IPS-15b (cell line): ENCODE measurements around the gene DOK3.

Experiments used
- H3K27me3 ChIP-seq: one replicate; pipeline ENCODE4 v1.6.1; 2013; ENCODE audit warnings: low read length; ENCODE audit not compliant: control insufficient read depth, insufficient read depth
- H3K36me3 ChIP-seq: one replicate; pipeline ENCODE4 v1.6.1; 2013; ENCODE audit warnings: low read length; ENCODE audit not compliant: control insufficient read depth, insufficient read depth
- H3K4me1 ChIP-seq: one replicate; pipeline ENCODE4 v1.6.1; 2013; ENCODE audit warnings: mild to moderate bottlenecking, low read length; ENCODE audit not compliant: control insufficient read depth, insufficient read depth
- H3K4me3 ChIP-seq: one replicate; pipeline ENCODE4 v1.5.1; 2013; ENCODE audit warnings: low read depth, low read length
- H3K9ac ChIP-seq: one replicate; pipeline ENCODE4 v1.6.1; 2013; ENCODE audit warnings: low read depth, mild to moderate bottlenecking, low read length
- H3K9me3 ChIP-seq: one replicate; pipeline ENCODE4 v1.6.1; 2013; ENCODE audit warnings: mild to moderate bottlenecking, low read length; ENCODE audit not compliant: control insufficient read depth, insufficient read depth

The DOK3 gene

DNA sequence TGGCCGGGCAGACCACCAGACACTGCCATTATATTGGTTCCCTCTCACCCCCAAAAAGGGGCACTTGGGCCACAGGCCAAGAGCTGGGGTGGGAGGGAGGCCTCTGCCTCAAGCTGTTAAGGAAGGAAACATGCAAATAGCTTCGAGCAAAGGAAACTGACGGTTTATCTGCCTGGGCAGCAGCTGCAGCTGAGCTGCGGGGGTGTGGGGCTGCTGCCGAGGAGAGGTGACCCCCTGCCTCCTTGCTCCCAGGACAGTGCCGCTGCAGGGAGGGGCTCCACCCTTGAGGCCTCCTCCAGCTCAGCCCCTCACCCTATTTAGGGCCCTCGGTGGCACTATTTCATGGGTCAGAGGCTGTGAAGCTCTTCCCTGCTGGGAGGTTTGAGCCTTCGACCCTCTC is 789 bp downstream of the DOK3 start:
- peaks cover 42% of the 10 kb centered on the region for H3K36me3 ChIP-seq
- no peaks in the 10 kb centered on the region for H3K9me3 ChIP-seq
- H3K9ac ChIP-seq = no peak overlapping the region
- H3K4me1 ChIP-seq = peaks cover 11% of the 10 kb centered on the region
- H3K4me3 ChIP-seq = no peak overlapping the region
- no peaks in the 10 kb centered on the region for H3K27me3 ChIP-seq

DNA sequence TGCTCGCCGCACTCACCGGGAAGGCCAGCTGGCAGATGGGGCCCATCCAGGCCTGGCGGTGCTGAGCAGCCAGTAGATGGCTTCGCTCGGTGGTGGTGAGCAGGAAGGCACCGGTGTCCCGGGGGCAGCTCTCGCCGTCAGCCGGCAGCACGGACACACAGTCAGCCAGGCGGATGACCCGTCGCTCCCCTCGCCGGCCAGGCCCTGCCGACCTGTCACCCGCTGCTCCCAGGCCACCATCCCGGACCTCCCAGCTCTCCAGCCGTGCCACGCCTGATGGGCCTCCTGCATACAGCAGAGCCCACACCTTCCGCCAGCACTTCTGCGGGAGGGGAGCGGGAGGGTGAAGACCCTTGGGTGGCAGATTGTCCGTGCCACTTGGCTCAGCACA is 1.4 kb downstream of the DOK3 start:
- Histone ChIP-seq H3K9me3 (no peaks in the 10 kb centered on the region), H3K9ac (no peak overlapping the region), H3K4me1 (peaks cover 11% of the 10 kb centered on the region), H3K36me3 (peaks cover 39% of the 10 kb centered on the region), H3K27me3 (no peaks in the 10 kb centered on the region), H3K4me3 (no peak overlapping the region)

DNA sequence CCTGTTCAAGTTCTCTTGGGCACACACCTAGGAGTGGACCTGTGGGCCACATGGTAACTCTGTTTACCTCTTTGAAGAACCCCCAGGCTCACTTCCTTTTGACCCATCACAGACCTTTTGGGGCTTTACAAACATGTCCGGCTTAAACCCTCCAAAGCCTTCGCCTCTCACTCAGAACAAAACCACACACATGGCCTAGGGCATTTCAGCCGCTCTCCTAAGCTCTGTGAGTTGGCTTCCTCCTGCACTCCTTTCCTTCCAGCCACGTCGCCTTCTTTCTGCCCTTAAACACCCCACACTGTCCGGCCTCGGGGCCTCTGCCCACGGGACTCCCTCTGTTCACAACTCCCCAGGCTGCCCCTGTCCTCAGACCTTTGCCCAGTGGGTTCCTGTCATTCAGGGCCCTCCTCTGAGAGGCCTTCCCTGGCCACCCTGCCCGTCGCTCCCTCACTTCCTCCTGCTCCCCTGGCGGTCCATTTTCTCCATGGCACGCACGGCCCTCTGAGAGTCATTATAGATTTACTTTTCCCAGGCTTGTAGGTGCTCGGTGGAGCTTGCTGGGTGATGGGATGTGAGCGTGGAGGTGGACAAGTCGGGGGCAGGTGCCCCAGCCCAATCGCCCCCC is 1.9 kb downstream of the DOK3 start:
- H3K4me1 ChIP-seq = peaks cover 11% of the 10 kb centered on the region
- H3K9ac ChIP-seq = no peak overlapping the region

DNA sequence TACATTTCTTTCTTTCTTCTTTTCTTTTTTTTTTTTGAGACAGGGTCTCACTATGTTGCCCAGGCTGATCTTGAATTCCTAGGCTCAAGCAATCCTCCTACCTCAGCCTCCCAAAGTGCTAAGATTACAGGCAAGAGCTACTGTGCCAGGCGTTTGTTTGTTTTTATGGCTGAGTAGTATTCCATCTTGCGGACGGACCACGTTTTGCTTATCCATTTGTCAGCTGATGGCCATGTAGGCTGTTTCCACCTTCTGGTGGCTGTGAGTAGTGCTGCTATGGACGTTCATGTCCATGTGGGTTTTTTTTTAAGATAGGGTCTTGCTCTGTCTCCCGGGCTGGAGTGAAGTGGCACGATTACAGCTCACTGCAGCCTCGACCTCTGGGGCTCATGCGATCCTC is 2.5 kb downstream of the DOK3 start:
- Histone ChIP-seq H3K4me3 (no peak overlapping the region), H3K9me3 (no peaks in the 10 kb centered on the region), H3K27me3 (no peaks in the 10 kb centered on the region), H3K4me1 (peaks cover 11% of the 10 kb centered on the region), H3K9ac (no peak overlapping the region), H3K36me3 (peaks cover 28% of the 10 kb centered on the region)

More for the DNA sequence above, 1.9 kb downstream of the DOK3 start:
- no peaks in the 10 kb centered on the region for H3K9me3 ChIP-seq
- no peaks in the 10 kb centered on the region for H3K27me3 ChIP-seq
- H3K4me3 ChIP-seq = no peak overlapping the region
- H3K36me3 ChIP-seq = peaks cover 34% of the 10 kb centered on the region

DNA sequence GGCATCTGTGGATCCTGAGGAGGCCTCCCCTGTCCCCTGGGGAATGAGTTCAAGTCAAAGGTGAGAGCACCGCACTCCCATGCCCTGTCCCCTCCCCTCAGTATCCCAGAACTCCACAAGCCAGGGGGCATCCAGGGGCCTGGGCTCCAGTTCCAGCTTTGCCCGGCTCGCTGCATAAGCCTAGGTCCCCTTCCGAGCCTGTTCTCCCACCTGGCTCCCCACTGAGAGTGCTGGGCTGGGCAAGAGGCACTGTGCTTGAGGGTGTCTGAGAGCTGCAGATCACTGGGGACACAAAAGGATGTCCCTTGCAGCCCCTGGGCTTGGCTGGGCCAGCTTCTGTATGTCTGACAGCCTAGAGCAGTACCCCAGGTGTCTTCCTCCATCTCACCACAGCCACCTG is 4.6 kb downstream of the DOK3 start:
- H3K27me3 ChIP-seq = no peaks in the 10 kb centered on the region
- no peak overlapping the region for H3K9ac ChIP-seq
- H3K4me3 ChIP-seq = no peak overlapping the region
- H3K4me1 ChIP-seq = peaks cover 16% of the 10 kb centered on the region
- H3K9me3 ChIP-seq = no peaks in the 10 kb centered on the region
- H3K36me3 ChIP-seq = peaks cover 13% of the 10 kb centered on the region

DNA sequence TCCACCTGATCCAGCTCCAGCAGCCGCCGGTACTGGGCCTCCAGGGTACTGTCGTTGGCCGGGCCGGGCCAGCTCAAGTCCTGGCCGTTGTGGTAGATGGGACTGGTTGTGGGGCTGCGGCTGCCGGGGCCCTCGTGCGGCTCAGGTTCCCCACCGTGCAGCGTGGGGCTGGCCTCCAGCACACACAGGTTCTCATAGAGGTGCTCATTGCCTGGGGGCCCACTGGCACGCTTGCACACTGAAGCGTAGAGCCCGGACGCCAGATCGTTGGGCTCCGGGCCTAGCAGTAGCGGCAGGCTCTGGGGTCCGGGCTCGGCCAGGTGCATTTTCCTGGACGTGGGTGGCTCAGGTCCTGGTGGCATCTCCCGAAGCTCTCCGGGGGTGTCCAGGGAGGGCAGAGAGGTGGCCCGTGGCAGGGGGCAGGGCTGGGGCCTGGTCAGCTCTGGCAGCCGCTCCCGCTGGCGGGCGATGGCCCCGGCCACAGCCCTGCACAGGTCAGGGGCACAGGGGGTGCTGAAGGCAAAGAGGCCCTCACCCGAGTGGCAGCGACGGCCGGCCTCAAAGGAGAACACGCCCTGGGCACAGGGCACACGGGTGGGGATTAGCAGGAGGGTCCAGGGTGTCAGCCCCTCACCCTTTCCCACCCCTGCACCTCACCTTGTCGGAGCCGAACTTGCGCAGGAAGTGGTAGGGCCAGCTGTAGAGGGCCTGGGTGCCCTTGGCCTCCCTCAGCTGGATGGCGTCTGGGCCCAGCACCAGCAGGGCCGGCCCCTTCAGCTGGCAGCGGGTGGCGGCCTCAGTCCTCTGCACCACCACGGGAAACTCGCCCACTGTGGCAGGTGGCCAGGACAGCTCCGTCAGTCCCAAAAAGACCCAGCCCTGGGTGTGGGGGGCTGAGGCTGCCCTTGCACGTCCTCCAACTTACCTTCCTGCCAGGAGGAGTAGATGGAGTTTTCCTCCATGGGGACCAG is 5.3 kb downstream of the DOK3 start:
- Histone ChIP-seq H3K4me3 (no peak overlapping the region), H3K27me3 (peaks cover 1% of the 10 kb centered on the region), H3K36me3 (peaks cover 12% of the 10 kb centered on the region), H3K9ac (no peak overlapping the region), H3K9me3 (no peaks in the 10 kb centered on the region), H3K4me1 (peaks cover 13% of the 10 kb centered on the region)

DNA sequence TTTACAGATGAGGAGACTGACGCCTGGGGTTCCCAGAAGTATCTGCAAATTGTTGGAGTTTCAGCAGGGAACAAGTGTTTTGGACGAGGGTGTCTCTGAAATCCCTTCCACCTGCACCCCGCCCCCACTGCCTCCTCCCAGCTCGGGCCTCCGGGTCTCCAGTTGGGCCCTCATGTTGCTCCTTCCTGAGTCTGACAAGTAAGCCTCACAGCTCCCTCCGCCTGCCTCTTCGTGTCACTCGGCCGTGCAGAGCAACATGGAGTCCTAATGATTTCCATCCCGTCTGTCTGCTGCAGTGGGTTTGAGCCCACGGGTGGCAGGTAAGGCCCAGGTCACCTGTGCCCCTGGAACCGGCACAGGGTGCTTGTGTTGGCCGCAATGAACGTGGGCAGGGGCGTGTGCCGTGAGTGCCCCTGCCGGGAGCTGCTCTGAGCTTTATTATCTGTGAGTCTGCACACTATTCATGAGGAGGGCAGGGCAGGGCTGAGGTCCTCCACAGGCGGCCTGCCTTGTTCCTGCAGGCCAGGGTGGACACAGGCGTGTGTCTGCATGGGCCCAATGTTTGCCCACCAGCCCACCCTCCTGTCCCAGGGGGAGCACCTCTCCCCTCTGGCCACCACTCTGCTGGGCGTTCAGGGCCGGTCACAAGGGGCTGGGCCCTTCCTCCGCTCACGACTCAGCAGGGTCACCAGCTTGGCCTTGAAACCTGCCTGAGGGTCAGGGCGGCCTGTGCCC is 6.1 kb downstream of the DOK3 start:
- H3K36me3 ChIP-seq = peaks cover 6% of the 10 kb centered on the region
- no peak overlapping the region for H3K9ac ChIP-seq
- H3K9me3 ChIP-seq = no peaks in the 10 kb centered on the region
- peaks cover 7% of the 10 kb centered on the region for H3K27me3 ChIP-seq
- no peak overlapping the region for H3K4me3 ChIP-seq
- peaks cover 11% of the 10 kb centered on the region for H3K4me1 ChIP-seq

DNA sequence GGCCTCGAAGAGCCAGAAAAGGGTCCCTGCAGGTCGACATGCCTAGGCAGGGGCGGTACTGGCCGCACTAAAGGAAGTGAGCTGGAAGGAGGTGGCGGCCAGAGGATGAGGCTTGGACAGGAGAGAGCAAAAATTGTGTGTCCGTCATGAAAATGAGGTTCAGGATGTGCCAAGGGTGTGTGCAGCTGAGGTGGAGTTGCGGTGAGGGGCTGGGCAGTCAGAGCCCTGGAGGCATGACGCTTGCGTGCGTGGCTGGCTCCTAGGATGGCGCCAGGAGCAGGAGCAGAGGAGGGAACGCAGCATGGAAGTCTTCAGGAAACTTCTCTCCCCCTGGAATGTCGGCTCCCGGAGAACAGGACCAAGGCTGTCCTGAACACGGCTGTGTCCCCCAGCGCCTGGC is 6.7 kb downstream of the DOK3 start:
- Histone ChIP-seq H3K36me3 (peaks cover 6% of the 10 kb centered on the region), H3K9ac (no peak overlapping the region)

DNA sequence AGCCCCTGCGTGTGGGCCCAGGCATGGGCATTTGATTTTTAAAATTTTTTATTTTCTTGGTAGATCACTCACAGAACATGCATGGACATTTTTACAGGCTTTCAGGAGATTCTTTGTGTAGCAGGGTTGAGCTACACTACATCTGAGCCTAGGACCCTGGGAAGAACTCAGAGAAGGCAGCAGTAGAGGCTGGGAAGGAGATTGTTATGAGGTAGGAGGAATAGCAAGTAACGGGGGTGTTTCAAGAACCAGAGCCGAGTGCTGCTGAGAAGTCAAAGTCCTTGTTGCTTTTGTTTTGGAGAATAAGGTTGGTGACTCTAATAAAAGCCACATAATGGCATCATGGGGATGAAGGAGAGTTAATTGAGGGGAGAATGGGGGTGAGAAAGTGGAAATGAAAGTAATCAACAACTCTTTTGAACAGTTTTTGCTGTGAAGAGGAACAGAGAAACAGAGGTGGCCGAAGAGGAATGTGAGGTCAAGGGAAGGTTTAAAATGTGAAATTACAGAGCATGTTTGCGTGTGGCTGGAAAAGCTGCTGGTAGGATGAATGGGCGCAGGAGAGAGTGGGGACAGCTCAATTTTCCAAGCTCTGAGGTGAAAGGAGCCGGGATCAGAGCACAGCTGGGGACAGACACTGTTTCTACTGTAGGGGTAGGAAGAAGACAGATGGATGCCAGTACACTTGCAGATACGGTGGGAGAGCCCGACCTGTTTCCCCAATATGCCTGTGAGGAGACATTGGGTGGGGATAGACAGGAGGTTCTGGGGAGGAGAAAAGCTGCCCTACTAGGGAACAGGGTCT is 7.5 kb downstream of the DOK3 start:
- Histone ChIP-seq H3K9me3 (no peaks in the 10 kb centered on the region), H3K4me1 (peaks cover 14% of the 10 kb centered on the region), H3K36me3 (peaks cover 6% of the 10 kb centered on the region), H3K9ac (peak overlapping the region; percentile 37), H3K27me3 (peaks cover 12% of the 10 kb centered on the region), H3K4me3 (no peak overlapping the region)

More for the DNA sequence above, 6.7 kb downstream of the DOK3 start:
- Histone ChIP-seq H3K4me1 (peaks cover 14% of the 10 kb centered on the region), H3K4me3 (no peak overlapping the region), H3K27me3 (peaks cover 12% of the 10 kb centered on the region), H3K9me3 (no peaks in the 10 kb centered on the region)

DNA sequence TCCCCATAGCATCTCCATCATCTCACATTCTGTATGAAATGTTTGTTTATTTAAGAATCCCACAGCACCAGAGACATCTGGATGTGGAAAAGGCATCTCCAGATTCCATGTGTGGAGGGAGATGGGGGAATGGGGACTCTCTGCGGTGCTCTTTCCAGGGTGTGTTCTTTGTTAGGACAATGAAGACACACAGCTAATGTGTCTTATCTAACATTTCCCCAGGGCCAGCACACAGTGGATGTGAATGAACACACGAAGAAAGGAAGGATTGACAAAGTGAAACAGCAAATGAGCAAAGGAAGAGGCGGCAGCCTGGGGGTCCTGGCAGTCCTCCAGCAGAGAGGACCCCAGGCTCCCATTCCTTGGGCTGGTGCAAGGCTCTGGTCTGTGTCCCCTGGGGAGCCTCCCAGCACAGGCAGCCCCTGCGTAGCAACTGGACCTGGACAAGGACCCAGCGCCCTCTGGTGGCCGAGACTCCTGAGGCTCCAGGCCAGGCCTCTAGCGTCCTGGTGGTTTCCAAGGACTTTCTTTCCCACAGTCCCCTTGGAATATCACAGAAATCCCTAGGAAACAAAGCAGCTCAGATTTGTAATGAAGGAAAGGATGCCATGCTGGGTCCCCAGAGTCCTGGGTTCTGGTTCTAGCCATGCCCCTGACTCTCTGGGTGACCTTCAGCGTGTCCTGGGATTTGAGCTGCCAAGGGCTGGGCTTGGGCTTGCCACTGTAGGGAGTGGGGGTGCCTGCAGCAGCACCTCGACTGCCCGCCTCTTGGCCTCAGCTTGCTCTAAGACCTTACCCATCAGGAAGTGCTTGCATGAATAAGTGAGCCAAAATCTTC is 8.7 kb downstream of the DOK3 start:
- Histone ChIP-seq H3K4me3 (no peak overlapping the region), H3K9ac (no peak overlapping the region)

More for the DNA sequence above, 8.7 kb downstream of the DOK3 start:
- Histone ChIP-seq H3K4me1 (peaks cover 16% of the 10 kb centered on the region), H3K9me3 (no peaks in the 10 kb centered on the region), H3K36me3 (peaks cover 6% of the 10 kb centered on the region), H3K27me3 (peaks cover 12% of the 10 kb centered on the region)
